Measurements from ENCODE around the gene TBATA. TPM values are rescaled to one million over a fixed set of nuclear protein-coding genes. Genes with fewer than 3 reads are reported as not detected.
"Not testable (repeated sequence)": the region's sequence is repeated elsewhere in the genome, so short reads cannot be mapped to it uniquely, and the experiment has no call there.

Gene TBATA
- total and polyA plus RNA-seq, 2 of the 8 experiments (the other 6 are each of a cell fraction or from before 2014, with no cell fraction given) = not detected

DNA sequence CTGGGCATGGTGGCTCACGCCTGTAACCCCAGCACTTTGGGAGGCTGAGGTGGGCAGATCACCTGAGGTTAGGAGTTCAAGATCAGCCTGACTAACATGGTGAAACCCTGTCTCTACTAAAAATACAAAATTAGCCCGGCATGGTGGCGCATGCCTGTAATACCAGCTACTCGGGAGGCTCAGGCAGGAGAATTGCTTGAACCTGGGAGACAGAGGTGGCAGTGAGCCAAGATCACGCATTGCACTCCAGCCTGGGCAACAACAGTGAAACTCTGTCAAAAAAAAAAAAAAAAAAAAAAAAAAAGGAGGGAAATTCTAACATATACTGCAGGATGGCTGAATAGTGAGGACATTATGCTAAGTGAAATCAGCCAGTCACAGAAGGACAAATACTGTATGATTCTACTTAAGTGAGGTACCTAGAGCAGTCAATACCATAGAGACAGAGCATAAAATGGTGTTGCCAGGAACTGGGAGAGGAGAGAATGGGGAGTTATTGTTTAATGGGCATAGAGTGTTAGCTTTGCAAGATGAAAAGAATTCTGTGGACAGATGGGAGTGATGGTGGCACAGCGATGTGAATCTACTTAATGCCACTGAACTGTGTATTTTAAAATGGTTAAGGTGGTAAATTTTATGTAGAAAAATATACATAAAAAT, 17.0 kb downstream of the TBATA start:
- CTCF ChIA-PET (ENCODE audit: partially characterized antibody) = interaction anchor here (0.6 to 1.0 kb wide), 3 partner anchors 10 to 503 kb away, joined by 3 to 4 read pairs (median 3); no protein-coding TSS in a partner anchor
- POLR2A ChIA-PET (ENCODE audit: partially characterized antibody) = interaction anchor here (1.4 kb wide), 1 partner anchor 10 kb away, joined by 3 read pairs; no protein-coding TSS in a partner anchor
- not testable (repeated sequence) for H3K56ac ChIP-seq (replicated peaks; ENCODE audit: insufficient read length, low read depth, low read length)

More for the DNA sequence above, 17.0 kb downstream of the TBATA start:
- not testable (repeated sequence) for DNase-seq (ENCODE audit: low read depth in 1 of 2, low spot score in 2 of 2); H3K23me2 ChIP-seq (ENCODE audit: low read depth, low read length); H2BK20ac ChIP-seq (ENCODE audit: low read length); H4K5ac ChIP-seq (ENCODE audit: insufficient read length, low read depth, low read length); H3K23ac ChIP-seq (ENCODE audit: insufficient read length); H2BK15ac ChIP-seq (ENCODE audit: low read length); H3K4me2 ChIP-seq (ENCODE audit: insufficient read depth in 1 of 2, low read depth in 2 of 2, low read length in 2 of 2); H3K4me1 ChIP-seq (replicated peaks in 1 of 4; ENCODE audit: control insufficient read depth in 3 of 4, insufficient read depth in 4 of 4, low read length in 3 of 4); H3K4me3 ChIP-seq (ENCODE audit: extremely low read depth in 1 of 4, insufficient read depth in 2 of 4, low read depth in 3 of 4, low read length in 4 of 4); H3K36me3 ChIP-seq (ENCODE audit: control insufficient read depth in 2 of 4, insufficient read depth in 4 of 4, low read length in 3 of 4); H2BK120ac ChIP-seq (replicated peaks; ENCODE audit: low read depth, low read length); H3K9ac ChIP-seq (replicated peaks in 1 of 4; ENCODE audit: extremely low read depth in 1 of 4, low read depth in 3 of 4, low read length in 3 of 4); H4K8ac ChIP-seq (ENCODE audit: extremely low read depth, insufficient read depth, low read length); H2BK5ac ChIP-seq (ENCODE audit: low read depth, low read length); H2AK5ac ChIP-seq (ENCODE audit: low read depth, low read length); H3K79me2 ChIP-seq (ENCODE audit: control insufficient read depth in 1 of 2, insufficient read depth in 2 of 2, low read length in 2 of 2); H3K27ac ChIP-seq (ENCODE audit: low read depth, low read length); FAIRE-seq; H3K79me1 ChIP-seq (ENCODE audit: low read depth, low read length); H3K4ac ChIP-seq (replicated peaks; ENCODE audit: insufficient read length, low read depth, low read length); H3K14ac ChIP-seq (ENCODE audit: insufficient read length); H2AFZ ChIP-seq (ENCODE audit: low read length); H4K20me1 ChIP-seq (replicated peaks in 1 of 2; ENCODE audit: control insufficient read depth in 1 of 2, insufficient read depth in 2 of 2, low read length in 2 of 2); H3K27me3 ChIP-seq (replicated peaks in 1 of 4; ENCODE audit: control insufficient read depth in 3 of 4, extremely low read depth in 1 of 4, insufficient read depth in 3 of 4, low read length in 3 of 4); H2BK12ac ChIP-seq (ENCODE audit: low read depth, low read length); H3K18ac ChIP-seq (ENCODE audit: extremely low read depth, low read length); H4K91ac ChIP-seq (replicated peaks; ENCODE audit: insufficient read length, low read length)
- WGBS, 2 experiments (ENCODE audit: extremely low coverage in 1 of 2, insufficient coverage in 1 of 2, insufficient read length in 1 of 2, insufficient replicate concordance in 2 of 2, low coverage in 1 of 2, low lambda C conversion rate in 2 of 2, missing lambda C conversion rate in 1 of 2) = 97% methylated on average over 5 of the region's 6 CpGs; no CpG with 5 or more reads in 1 of the 2 experiments
- peaks cover 9 to 12% of the 10 kb centered on the region in 2 experiments for H3K9me3 ChIP-seq (ENCODE audit: insufficient read depth in 2 of 2, low read depth in 1 of 2, low read length in 1 of 2)

All from H1 (cell line).